HuH-7.5 (cell line): ENCODE measurements around the gene ITGAX.

Source experiments
- DNase-seq: peaks from one replicate; pipeline ENCODE4 v3.0.0; 2011; ENCODE audit warnings: low spot score

Gene ITGAX

GRCh38 chr16:31373235-31373634 lies 18.3 kb downstream of the ITGAX start:
- no peak for DNase-seq

- DNase-seq, result no peak
These were observed 20.3 kb downstream of the ITGAX start for GRCh38 chr16:31375231-31375630.

- no peak for DNase-seq
These were observed 21.7 kb downstream of the ITGAX start for GRCh38 chr16:31376705-31377104.

- no peak for DNase-seq
These were observed 22.4 kb downstream of the ITGAX start for GRCh38 chr16:31377210-31377903.

- no peak for DNase-seq
These were observed 25.2 kb downstream of the ITGAX start for GRCh38 chr16:31380201-31380600.

GRCh38 chr16:31382485-31383161 lies 27.6 kb downstream of the ITGAX start:
- peak; percentile 84 for DNase-seq

- no peak for DNase-seq
These were observed 30.7 kb downstream of the ITGAX start for GRCh38 chr16:31385680-31386079.

GRCh38 chr16:31386157-31386984 lies 31.4 kb downstream of the ITGAX start:
- DNase-seq, result no peak

GRCh38 chr16:31388535-31388934 lies 33.6 kb downstream of the ITGAX start:
- no peak for DNase-seq

GRCh38 chr16:31390504-31391041 lies 35.6 kb downstream of the ITGAX start:
- no peak for DNase-seq

- DNase-seq, result no peak
These were observed 38.1 kb downstream of the ITGAX start, which contains the start of gene ITGAD for GRCh38 chr16:31393056-31393455. TSS of gene ITGAD (plus strand) at chr16:31393335. CDS start at chr16:31393361, 26 bp downstream.

GRCh38 chr16:31395647-31396046 lies 40.7 kb downstream of the ITGAX start:
- DNase-seq, result no peak

- no peak for DNase-seq
These were observed 42.2 kb downstream of the ITGAX start for GRCh38 chr16:31397096-31397660.

- DNase-seq, result no peak
These were observed 42.7 kb downstream of the ITGAX start for GRCh38 chr16:31397701-31398100.

- no peak for DNase-seq
These were observed 45.2 kb downstream of the ITGAX start for GRCh38 chr16:31400191-31400590.

GRCh38 chr16:31401436-31401835 lies 46.5 kb downstream of the ITGAX start:
- no peak for DNase-seq

- no peak for DNase-seq
These were observed 47.7 kb downstream of the ITGAX start for GRCh38 chr16:31402687-31403086.

- no peak for DNase-seq
These were observed 48.8 kb downstream of the ITGAX start for GRCh38 chr16:31403590-31404352.

GRCh38 chr16:31404353-31405064 lies 49.5 kb downstream of the ITGAX start:
- DNase-seq, result peak; percentile 24

- no peak for DNase-seq
These were observed 52.4 kb downstream of the ITGAX start for GRCh38 chr16:31407406-31407805.

- DNase-seq, result no peak
These were observed 54.5 kb downstream of the ITGAX start for GRCh38 chr16:31409433-31409832.
